Fibroblast of mammary gland (primary cell): Measurements from ENCODE around the gene ENO2.

Source experiments
- DNase-seq: peaks from one replicate; pipeline ENCODE4 v3.0.0-alpha.2; 2010; ENCODE audit warnings: low read depth
- H3K4me3 ChIP-seq: 2 replicates; pipeline ENCODE4 v1.5.1; 2011; ENCODE audit warnings: low read depth, mild to moderate bottlenecking, low read length, moderate library complexity; ENCODE audit not compliant: control insufficient read depth
- CTCF ChIP-seq: conservative IDR thresholded peaks from 2 replicates; pipeline ENCODE4 v1.5.1; 2011; ENCODE audit warnings: low read depth, low read length, inconsistent platforms; ENCODE audit not compliant: control insufficient read depth, insufficient read depth

ENO2 gene

GRCh38 chr12:6966351-6966750, 52.0 kb downstream of the ENO2 start:
- no peak for DNase-seq
- H3K4me3 ChIP-seq = no peak overlapping the region
- no peak for TF ChIP-seq CTCF

- DNase-seq = no peak
- no peak overlapping the region for H3K4me3 ChIP-seq
Observed at GRCh38 chr12:6967651-6968100, 53.3 kb downstream of the ENO2 start.

GRCh38 chr12:6968426-6968825, 54.0 kb downstream of the ENO2 start:
- TF ChIP-seq CTCF = no peak
- no peak for DNase-seq
- H3K4me3 ChIP-seq = no peak overlapping the region

More at GRCh38 chr12:6967651-6968100, 53.3 kb downstream of the ENO2 start:
- TF ChIP-seq CTCF = no peak

- TF ChIP-seq CTCF = no peak
- peak; percentile 10 for DNase-seq
- peak overlapping the region; percentile 90 for H3K4me3 ChIP-seq
Observed at GRCh38 chr12:6970096-6970527, 55.7 kb downstream of the ENO2 start.
